ENCODE results near the gene NLRP2B. TPM values are rescaled to one million over a fixed set of nuclear protein-coding genes. Genes with fewer than 3 reads are reported as not detected.

The NLRP2B gene
- total and polyA plus RNA-seq, 8 donors = 0.02 TPM; not detected in 7

DNA sequence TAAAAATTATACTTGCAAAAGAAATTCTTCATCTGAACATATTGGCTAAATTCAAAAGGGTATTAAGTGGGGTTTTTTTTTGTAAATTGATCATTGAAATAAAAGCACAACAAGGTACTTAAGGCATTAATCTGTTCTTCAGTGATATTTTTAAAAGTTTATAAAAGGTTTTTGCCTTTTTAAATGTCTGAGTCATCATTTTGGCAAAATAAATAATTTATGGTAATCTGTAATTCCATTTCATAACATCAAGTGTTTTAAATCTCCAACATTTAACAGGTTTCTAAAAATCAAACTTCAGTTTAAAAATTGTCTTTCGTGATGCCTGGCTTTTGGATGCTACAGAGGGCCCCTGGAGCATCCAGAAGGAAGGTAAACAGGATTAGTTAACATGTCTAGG lies 27.4 kb downstream of the NLRP2B start:
- no peaks in the 10 kb centered on the region for H3K9me3 ChIP-seq
- ATAC-seq (no peak), DNase-seq (no peak), FAIRE-seq (peak; percentile 96)
- WGBS, 2 donors = 26 to 43% methylated on average over 1 of the region's 1 CpG
- intact Hi-C loops (cut with DNase I) = no loop called here
- H3K27ac ChIP-seq = no peak overlapping the region
- H3K4me3 ChIP-seq = no peak overlapping the region
- no peak for TF ChIP-seq CTCF (IDR thresholded peaks at IDR 0.05)
- H3K4me1 ChIP-seq = no peaks in the 10 kb centered on the region
- no peaks in the 10 kb centered on the region for H3K27me3 ChIP-seq
- no peaks in the 10 kb centered on the region for H3K36me3 ChIP-seq

- WGBS, 2 donors = 58 to 72% methylated on average over 4 of the region's 4 CpGs
- no peak for FAIRE-seq
- DNase-seq = no peak
- H3K27me3 ChIP-seq = no peaks in the 10 kb centered on the region
- H3K4me1 ChIP-seq = no peaks in the 10 kb centered on the region
- H3K9me3 ChIP-seq = no peaks in the 10 kb centered on the region
- H3K4me3 ChIP-seq = no peak overlapping the region
- no peak for ATAC-seq
- intact Hi-C loops (cut with DNase I) = no loop called here
- no peaks in the 10 kb centered on the region for H3K36me3 ChIP-seq
- no peak overlapping the region for H3K27ac ChIP-seq
- TF ChIP-seq CTCF (IDR thresholded peaks at IDR 0.05) = no peak
Observed at GRCh38 chrX:57651169-57651919, 28.7 kb downstream of the NLRP2B start.

GRCh38 chrX:57647020-57647419 lies 33.0 kb downstream of the NLRP2B start:
- Histone ChIP-seq H3K27me3 (no peaks in the 10 kb centered on the region), H3K9me3 (no peaks in the 10 kb centered on the region), H3K4me1 (no peaks in the 10 kb centered on the region), H3K27ac (no peak overlapping the region), H3K4me3 (no peak overlapping the region), H3K36me3 (no peaks in the 10 kb centered on the region)
- FAIRE-seq (no peak), DNase-seq (no peak), ATAC-seq (no peak)
- no peak for TF ChIP-seq CTCF (IDR thresholded peaks at IDR 0.05)
- intact Hi-C loops (cut with DNase I) = no loop called here

GRCh38 chrX:57643698-57644097 lies 36.4 kb downstream of the NLRP2B start:
- no peak for ATAC-seq
- intact Hi-C loops (cut with DNase I) = no loop called here
- H3K27ac ChIP-seq = no peak overlapping the region

More at GRCh38 chrX:57643698-57644097, 36.4 kb downstream of the NLRP2B start:
- Histone ChIP-seq H3K4me3 (no peak overlapping the region), H3K36me3 (no peaks in the 10 kb centered on the region), H3K27me3 (no peaks in the 10 kb centered on the region), H3K4me1 (no peaks in the 10 kb centered on the region), H3K9me3 (no peaks in the 10 kb centered on the region)
- FAIRE-seq = peak; percentile 60
- DNase-seq = no peak
- WGBS, 2 donors = 67 to 76% methylated on average over 1 of the region's 1 CpG
- TF ChIP-seq CTCF (IDR thresholded peaks at IDR 0.05) = no peak
